Left ventricle myocardium inferior (tissue), 1 donor: ENCODE results near the gene SETD7. TPM values are rescaled to one million over a fixed set of nuclear protein-coding genes. Genes with fewer than 3 reads are reported as not detected.

Source experiments
- DNase-seq: peaks from one replicate; pipeline ENCODE4 v3.0.0-alpha.2; 2020
- H3K27ac ChIP-seq: fragments of 200-600 bp; replicated peaks from 2 replicates; pipeline ENCODE4 v1.8.0; 2021
- H3K27me3 ChIP-seq: fragments of 200-600 bp; 2 replicates; pipeline ENCODE4 v1.8.0; 2021; ENCODE audit warnings: low read depth
- H3K36me3 ChIP-seq: fragments of 200-600 bp; 2 replicates; pipeline ENCODE4 v1.8.0; 2021
- H3K4me1 ChIP-seq: fragments of 200-600 bp; 2 replicates; pipeline ENCODE4 v1.8.0; 2021
- H3K4me3 ChIP-seq: fragments of 200-600 bp; 2 replicates; pipeline ENCODE4 v1.8.0; 2021; ENCODE audit warnings: mild to moderate bottlenecking, moderate library complexity
- H3K9me3 ChIP-seq: fragments of 200-600 bp; replicated peaks from 2 replicates; pipeline ENCODE4 v1.8.0; 2021
- CTCF ChIP-seq: fragments of 200-600 bp; IDR thresholded peaks from 2 replicates; pipeline ENCODE4 v1.8.0; 2021; ENCODE audit warnings: antibody characterized with exemption, mild to moderate bottlenecking, borderline replicate concordance
- intact Hi-C: fragments of 100-400 bp; cut with micrococcal nuclease; formaldehyde crosslinking; loops from one replicate; pipeline ENCODE4 v1.11.0; 2022
- total RNA-seq: library from RNA; stranded (reverse); fragmentation: NEBNext Ultra II Directional; extraction: Animal tissue kit (Norgen Biotek cat#: 25700); gene quantifications from one replicate; pipeline ENCODE4 v1.2.1, GENCODE V29; 2021
- donor health status: DM: no; HTN: yes; CAD: no; lungs with severe emphysema.

SETD7 gene
- total RNA-seq, 1 donor from 2014 or later = 50.7 TPM

DNA sequence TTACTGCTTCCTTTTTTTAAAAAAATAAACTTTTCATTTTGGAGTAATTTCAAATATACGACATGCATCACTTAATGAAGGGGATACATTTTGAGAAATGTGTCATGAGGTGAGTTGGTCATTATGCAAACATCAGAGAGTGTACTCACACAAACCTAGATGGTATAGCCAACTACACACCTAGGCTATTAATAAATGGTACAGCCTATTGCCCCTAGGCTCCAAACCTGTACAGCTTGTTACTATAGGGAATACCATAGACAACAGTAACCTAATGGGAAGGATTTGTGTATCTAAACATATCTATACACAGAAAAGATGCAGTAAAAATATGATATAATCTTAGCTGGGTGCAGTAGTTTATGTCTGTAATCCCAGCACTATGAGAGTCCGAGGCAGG, 29.1 kb downstream of the SETD7 start:
- intact Hi-C loops = no loop called here
- H3K27ac ChIP-seq = no peak overlapping the region
- H3K9me3 ChIP-seq = no peaks in the 10 kb centered on the region
- DNase-seq = no peak
- TF ChIP-seq CTCF = no peak
- peaks cover 60% of the 10 kb centered on the region for H3K36me3 ChIP-seq
- H3K4me3 ChIP-seq = no peak overlapping the region
- H3K27me3 ChIP-seq = no peaks in the 10 kb centered on the region
- H3K4me1 ChIP-seq = peaks cover 26% of the 10 kb centered on the region

GRCh38 chr4:139525414-139525813, 30.6 kb downstream of the SETD7 start:
- H3K27ac ChIP-seq = no peak overlapping the region
- no peak overlapping the region for H3K4me3 ChIP-seq
- H3K4me1 ChIP-seq = peaks cover 17% of the 10 kb centered on the region
- no peaks in the 10 kb centered on the region for H3K9me3 ChIP-seq
- no peak for TF ChIP-seq CTCF
- H3K27me3 ChIP-seq = no peaks in the 10 kb centered on the region
- intact Hi-C loops = no loop called here
- no peak for DNase-seq
- peaks cover 76% of the 10 kb centered on the region for H3K36me3 ChIP-seq

- Histone ChIP-seq H3K9me3 (no peaks in the 10 kb centered on the region), H3K4me1 (peaks cover 16% of the 10 kb centered on the region), H3K36me3 (peaks cover 87% of the 10 kb centered on the region), H3K4me3 (no peak overlapping the region), H3K27ac (no peak overlapping the region), H3K27me3 (no peaks in the 10 kb centered on the region)
- intact Hi-C loops = no loop called here
- no peak for DNase-seq
- no peak for TF ChIP-seq CTCF
Observed at GRCh38 chr4:139524062-139524631, 31.9 kb downstream of the SETD7 start.

- Histone ChIP-seq H3K36me3 (peaks cover 89% of the 10 kb centered on the region), H3K27me3 (no peaks in the 10 kb centered on the region), H3K4me3 (no peak overlapping the region), H3K27ac (no peak overlapping the region), H3K4me1 (peaks cover 16% of the 10 kb centered on the region), H3K9me3 (no peaks in the 10 kb centered on the region)
- TF ChIP-seq CTCF = no peak
- intact Hi-C loops = no loop called here
- DNase-seq = peak; percentile 29
Observed at GRCh38 chr4:139523076-139523475, 32.9 kb downstream of the SETD7 start.

DNA sequence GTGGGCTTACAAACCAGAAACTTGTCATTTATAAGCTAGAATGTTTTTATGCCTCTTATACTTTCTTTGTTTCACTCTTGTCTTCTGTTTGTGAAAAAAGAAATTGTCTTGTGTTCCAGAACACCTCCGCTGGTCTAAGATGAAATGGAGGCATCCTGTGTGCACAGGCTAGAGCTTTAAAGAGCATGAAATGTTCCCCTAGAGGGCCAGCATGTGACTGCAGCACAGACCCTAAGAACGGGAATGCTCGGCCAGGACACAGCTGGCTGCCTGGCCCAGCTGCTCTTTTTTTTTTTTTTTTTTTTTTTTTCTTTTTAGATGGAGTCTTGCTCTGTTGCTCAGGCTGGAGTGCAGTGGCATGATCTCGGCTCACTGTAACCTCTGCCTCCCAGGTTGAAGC, 33.6 kb downstream of the SETD7 start:
- peaks cover 89% of the 10 kb centered on the region for H3K36me3 ChIP-seq
- no peak for DNase-seq
- TF ChIP-seq CTCF = no peak

More for the DNA sequence above, 33.6 kb downstream of the SETD7 start:
- Histone ChIP-seq H3K27ac (peak overlapping the region; percentile 36), H3K4me3 (no peak overlapping the region), H3K9me3 (no peaks in the 10 kb centered on the region), H3K4me1 (peaks cover 16% of the 10 kb centered on the region), H3K27me3 (no peaks in the 10 kb centered on the region)
- intact Hi-C loops = no loop called here
